RWPE2 (cell line): ENCODE results near the gene STX2.
"Not testable (repeated sequence)": the region's sequence is repeated elsewhere in the genome, so short reads cannot be mapped to it uniquely, and the experiment has no call there.

Experiments used
- ATAC-seq: fragments of 200-7000 bp; cut with Tn5 transposase; 3 replicates; pipeline ENCODE4 v1.9.1; 2021; ENCODE audit warnings: low read depth
- DNase-seq: peaks from one replicate; pipeline ENCODE4 v3.0.0-alpha.2; 2020; ENCODE audit warnings: low spot score
- H3K27ac ChIP-seq: fragments of 450-650 bp; 2 replicates; pipeline ENCODE4 v1.5.1; 2017; ENCODE audit warnings: mild to moderate bottlenecking; ENCODE audit not compliant: poor library complexity, severe bottlenecking
- H3K27me3 ChIP-seq: fragments of 250-450 bp; sonication (Bioruptor Pico); 2 replicates; pipeline ENCODE4 v1.5.1; 2021; ENCODE audit warnings: mild to moderate bottlenecking, moderate library complexity; ENCODE audit not compliant: insufficient read depth, poor library complexity, severe bottlenecking
- H3K36me3 ChIP-seq: fragments of 250-450 bp; sonication (Bioruptor Pico); 2 replicates; pipeline ENCODE4 v1.5.1; 2020; ENCODE audit warnings: low read depth, mild to moderate bottlenecking, moderate library complexity
- H3K4me1 ChIP-seq: fragments of 250-450 bp; sonication (Bioruptor Pico); 2 replicates; pipeline ENCODE4 v1.5.1; 2021; ENCODE audit warnings: mild to moderate bottlenecking, moderate library complexity; ENCODE audit not compliant: insufficient read depth, poor library complexity, severe bottlenecking
- H3K4me3 ChIP-seq: fragments of 250-450 bp; sonication (Bioruptor Pico); 2 replicates; pipeline ENCODE4 v1.5.1; 2021; ENCODE audit warnings: mild to moderate bottlenecking, moderate library complexity; ENCODE audit not compliant: severe bottlenecking
- H3K9me3 ChIP-seq: fragments of 250-450 bp; sonication (Bioruptor Pico); 2 replicates; pipeline ENCODE4 v1.5.1; 2021; ENCODE audit warnings: mild to moderate bottlenecking, moderate library complexity; ENCODE audit not compliant: severe bottlenecking
- TF ChIP-seq, protein P1 (sequence below): fragments of 450-650 bp; IDR thresholded peaks from one replicate; pipeline ENCODE4 v1.5.1; 2017; ENCODE audit warnings: mild to moderate bottlenecking, moderate library complexity; ENCODE audit not compliant: poor library complexity, severe bottlenecking

Gene STX2

DNA sequence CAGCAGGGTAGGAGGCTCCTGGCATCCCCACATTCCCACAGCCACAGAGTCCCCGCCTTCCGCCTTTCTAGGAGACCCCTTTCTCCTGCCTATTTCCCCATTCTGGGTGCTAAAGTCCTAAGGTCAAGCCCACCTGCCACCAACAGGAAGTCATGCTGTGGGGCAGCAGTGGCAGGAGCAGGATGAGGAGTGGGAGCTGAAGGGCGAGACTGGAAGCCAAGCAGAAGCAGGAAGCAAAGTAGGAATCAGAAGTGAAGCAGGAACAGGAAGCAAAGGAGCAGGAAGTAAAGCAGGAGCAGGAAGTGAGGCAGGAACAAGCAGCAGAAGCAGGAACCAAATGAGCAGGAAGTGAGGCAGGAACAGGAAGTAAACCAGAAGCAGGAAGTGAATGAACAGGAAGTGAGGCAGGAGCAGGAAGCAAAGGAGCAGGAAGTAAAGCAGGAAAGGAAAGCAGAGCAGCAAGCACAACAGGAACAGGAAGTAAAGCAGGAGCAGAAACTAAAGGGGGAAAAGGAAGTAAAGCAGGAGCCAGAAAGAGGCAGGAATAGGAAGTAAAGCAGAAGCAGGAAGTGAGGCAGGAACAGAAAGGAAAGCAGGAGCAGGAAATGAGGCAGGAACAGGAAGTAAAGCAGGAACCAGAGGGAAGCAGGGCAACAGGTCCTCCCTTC lies 84.7 kb downstream of the STX2 start:
- Histone ChIP-seq H3K36me3 (no peaks in the 10 kb centered on the region), H3K27ac (no peak overlapping the region), H3K9me3 (no peaks in the 10 kb centered on the region), H3K4me3 (no peak overlapping the region), H3K27me3 (no peaks in the 10 kb centered on the region), H3K4me1 (no peaks in the 10 kb centered on the region)
- ATAC-seq (no peak), DNase-seq (no peak)
- TF ChIP-seq, protein P1, sequence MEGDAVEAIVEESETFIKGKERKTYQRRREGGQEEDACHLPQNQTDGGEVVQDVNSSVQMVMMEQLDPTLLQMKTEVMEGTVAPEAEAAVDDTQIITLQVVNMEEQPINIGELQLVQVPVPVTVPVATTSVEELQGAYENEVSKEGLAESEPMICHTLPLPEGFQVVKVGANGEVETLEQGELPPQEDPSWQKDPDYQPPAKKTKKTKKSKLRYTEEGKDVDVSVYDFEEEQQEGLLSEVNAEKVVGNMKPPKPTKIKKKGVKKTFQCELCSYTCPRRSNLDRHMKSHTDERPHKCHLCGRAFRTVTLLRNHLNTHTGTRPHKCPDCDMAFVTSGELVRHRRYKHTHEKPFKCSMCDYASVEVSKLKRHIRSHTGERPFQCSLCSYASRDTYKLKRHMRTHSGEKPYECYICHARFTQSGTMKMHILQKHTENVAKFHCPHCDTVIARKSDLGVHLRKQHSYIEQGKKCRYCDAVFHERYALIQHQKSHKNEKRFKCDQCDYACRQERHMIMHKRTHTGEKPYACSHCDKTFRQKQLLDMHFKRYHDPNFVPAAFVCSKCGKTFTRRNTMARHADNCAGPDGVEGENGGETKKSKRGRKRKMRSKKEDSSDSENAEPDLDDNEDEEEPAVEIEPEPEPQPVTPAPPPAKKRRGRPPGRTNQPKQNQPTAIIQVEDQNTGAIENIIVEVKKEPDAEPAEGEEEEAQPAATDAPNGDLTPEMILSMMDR, result no peak

DNA sequence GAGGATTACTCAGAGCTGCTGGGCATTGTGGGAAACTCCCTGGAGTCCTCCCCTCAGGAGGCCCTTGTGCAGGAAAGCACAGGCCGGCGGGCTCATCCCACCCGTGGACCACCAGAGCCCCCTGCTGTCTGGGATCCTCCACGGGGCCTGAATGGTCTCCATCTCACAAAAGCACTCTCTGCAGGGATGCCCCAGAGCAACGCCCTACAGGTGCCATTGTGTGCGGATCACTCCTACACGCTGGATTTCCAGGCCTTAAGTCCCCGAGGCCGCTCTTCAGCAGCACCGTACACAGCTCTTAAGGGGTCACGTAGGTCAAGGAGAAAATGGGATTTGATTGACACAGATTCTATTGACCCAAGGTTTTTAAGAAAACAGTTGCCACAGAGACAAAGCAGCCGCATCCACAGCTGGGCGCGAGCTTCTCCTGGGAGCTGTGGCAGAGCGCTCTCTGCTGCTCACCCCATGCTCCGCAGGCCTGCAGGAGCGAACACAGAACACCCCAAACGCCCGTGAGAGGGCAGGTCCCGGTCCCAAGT lies 86.3 kb downstream of the STX2 start:
- H3K9me3 ChIP-seq, result peaks cover 2% of the 10 kb centered on the region
- H3K27ac ChIP-seq, result no peak overlapping the region
- H3K27me3 ChIP-seq, result no peaks in the 10 kb centered on the region
- DNase-seq, result no peak
- ATAC-seq, result no peak
- no peaks in the 10 kb centered on the region for H3K36me3 ChIP-seq
- TF ChIP-seq, protein P1, result no peak
- no peak overlapping the region for H3K4me3 ChIP-seq
- no peaks in the 10 kb centered on the region for H3K4me1 ChIP-seq

DNA sequence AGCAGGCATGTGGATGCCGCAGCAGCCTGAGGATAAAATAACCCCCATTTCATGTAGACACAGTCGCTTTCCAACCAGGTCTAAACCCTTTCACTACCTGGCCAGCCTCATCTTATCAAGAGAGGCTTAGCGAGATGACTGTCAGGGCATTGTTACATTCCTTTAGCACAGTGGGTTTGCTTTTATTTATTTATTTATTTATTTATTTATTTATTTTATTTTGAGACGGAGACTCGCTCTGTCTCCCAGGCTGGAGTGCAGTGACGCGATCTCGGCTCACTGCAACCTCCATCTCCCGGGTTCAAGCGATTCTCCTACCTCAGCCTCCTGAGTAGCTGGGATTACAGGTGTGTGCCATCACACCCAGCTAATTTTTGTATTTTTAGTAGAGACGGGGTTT lies 87.0 kb downstream of the STX2 start:
- not testable (repeated sequence) for ATAC-seq, H3K36me3 ChIP-seq

GRCh38 chr12:130748786-130749185 lies 90.3 kb downstream of the STX2 start:
- H3K27me3 ChIP-seq, result no peaks in the 10 kb centered on the region
- DNase-seq (no peak), ATAC-seq (no peak)
- no peak overlapping the region for H3K27ac ChIP-seq
- H3K36me3 ChIP-seq, result no peaks in the 10 kb centered on the region
- H3K9me3 ChIP-seq, result peaks cover 2% of the 10 kb centered on the region
- H3K4me1 ChIP-seq, result no peaks in the 10 kb centered on the region
- TF ChIP-seq, protein P1, result no peak
- no peak overlapping the region for H3K4me3 ChIP-seq

More for the DNA sequence above, 87.0 kb downstream of the STX2 start:
- H3K4me1 ChIP-seq, H3K9me3 ChIP-seq, DNase-seq, H3K4me3 ChIP-seq, H3K27me3 ChIP-seq, H3K27ac ChIP-seq: not testable (repeated sequence)

DNA sequence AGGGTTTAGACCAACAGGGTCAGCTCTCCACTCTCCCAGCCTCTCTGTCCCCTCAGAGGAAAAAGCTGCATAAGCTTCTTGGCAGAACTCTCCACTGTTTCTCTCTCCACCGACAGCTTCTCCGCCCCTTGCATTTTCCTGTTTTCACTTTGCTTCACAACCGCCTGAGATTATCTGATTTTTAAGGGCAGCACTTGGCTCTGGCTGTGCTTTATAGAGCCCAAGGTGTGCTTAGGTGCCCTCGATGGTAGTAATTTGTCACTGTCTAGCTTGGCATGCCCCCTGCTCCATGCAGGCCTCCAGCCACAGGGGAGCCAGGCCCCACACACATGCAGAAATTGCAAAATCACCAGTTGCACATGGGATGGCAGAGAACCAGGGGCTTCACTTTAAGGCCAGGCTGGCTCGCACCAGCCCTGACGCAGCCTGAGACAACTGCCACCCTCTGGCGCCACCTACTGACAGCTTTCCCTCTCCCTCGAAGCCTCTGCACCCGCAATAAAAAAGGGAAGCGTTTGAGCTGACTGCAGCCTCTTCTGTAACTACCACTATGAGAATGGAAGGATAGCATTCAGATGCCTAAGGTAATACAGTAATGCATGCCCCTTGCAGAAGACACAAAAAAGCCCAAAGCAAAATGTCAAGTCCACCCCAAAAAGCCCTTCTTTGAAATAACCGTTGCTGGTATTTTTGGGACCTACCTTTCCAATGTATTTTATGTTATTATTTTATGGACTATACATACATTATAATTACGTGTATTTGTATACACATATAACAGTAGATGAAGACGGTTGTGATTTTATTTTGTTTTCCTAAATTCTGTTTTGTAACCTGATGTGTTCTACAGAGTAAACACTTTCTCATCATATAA lies 90.9 kb downstream of the STX2 start:
- DNase-seq (no peak), ATAC-seq (peak; percentile 94)
- Histone ChIP-seq H3K36me3 (no peaks in the 10 kb centered on the region), H3K27me3 (no peaks in the 10 kb centered on the region), H3K4me1 (no peaks in the 10 kb centered on the region), H3K9me3 (peaks cover 2% of the 10 kb centered on the region), H3K4me3 (no peak overlapping the region), H3K27ac (no peak overlapping the region)
- TF ChIP-seq, protein P1, result peak; percentile 91
